Posterior vena cava (tissue), 2 donors: ENCODE results near the gene CCNK. TPM values are rescaled to one million over a fixed set of nuclear protein-coding genes. Genes with fewer than 3 reads are reported as not detected.
A peak's percentile ranks its signal among the peaks of the same experiment; 100 is the strongest.

Experiments used
- DNase-seq: peaks from one replicate; pipeline ENCODE4 v3.0.0-alpha.2; 2020; ENCODE audit warnings: low spot score
- intact Hi-C, 2 donors: fragments of 100-400 bp; cut with DNase I; formaldehyde crosslinking; loops; one replicate each; pipeline versions ENCODE4 v1.14.1 to v1.14.2; 2022 to 2023
- total RNA-seq, 2 donors: library from RNA; stranded (reverse); fragmentation: NEBNext Ultra II Directional; extraction: Animal tissue kit (Norgen Biotek cat#: 25700); gene quantifications; one replicate each; pipeline ENCODE4 v1.2.1, GENCODE V29; 2021
- donor health status: DM: yes; HTN: yes; CAD: no.
- donor health status: DM: yes; HTN: yes; CAD: no.

The CCNK gene
- total RNA-seq, 2 donors from 2014 or later = 34.3 to 35.3 TPM

DNA sequence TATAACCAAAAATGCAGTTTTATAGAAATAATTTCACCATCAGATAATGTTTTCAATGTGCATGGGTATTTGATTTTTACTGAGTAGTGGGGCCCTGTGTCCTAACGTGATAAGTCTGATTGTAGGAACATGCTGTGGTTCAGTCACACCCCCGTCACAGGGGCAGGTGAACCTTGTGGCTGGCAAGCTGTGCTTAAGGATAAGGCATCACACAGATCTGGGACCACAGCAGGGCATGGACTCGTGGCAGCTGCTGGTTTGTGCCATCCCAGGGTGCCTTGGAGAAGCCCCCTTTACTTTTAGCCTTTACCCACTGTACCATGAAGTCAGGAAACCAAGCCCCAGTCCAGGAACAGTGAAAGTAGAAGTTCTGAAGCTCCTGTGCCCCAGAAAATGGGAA is 16.7 kb downstream of the CCNK start:
- intact Hi-C loops = no loop called here
- no peak for DNase-seq

DNA sequence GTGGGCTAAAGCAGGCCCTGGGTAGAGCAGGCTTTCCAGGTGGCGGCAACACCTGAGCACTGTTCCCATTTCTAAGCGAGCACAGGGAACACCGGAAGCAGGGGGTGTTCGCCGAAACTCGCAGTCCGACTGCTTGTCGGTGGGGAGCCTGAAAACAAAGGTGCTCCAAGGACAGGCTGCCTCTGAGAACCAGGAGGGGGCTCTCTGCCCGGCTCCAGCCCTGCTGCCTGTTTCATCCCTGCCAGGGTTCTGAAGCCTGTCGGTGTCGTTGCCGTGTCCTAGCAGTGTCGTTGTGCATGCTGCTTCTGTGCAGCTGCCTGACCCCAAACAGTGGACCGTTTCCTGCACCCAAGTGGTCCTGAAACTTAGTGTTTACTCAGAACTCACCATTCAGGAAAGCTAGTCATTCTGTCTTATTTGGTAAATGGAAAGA is 21.8 kb downstream of the CCNK start:
- intact Hi-C loops = no loop called here
- DNase-seq = no peak

DNA sequence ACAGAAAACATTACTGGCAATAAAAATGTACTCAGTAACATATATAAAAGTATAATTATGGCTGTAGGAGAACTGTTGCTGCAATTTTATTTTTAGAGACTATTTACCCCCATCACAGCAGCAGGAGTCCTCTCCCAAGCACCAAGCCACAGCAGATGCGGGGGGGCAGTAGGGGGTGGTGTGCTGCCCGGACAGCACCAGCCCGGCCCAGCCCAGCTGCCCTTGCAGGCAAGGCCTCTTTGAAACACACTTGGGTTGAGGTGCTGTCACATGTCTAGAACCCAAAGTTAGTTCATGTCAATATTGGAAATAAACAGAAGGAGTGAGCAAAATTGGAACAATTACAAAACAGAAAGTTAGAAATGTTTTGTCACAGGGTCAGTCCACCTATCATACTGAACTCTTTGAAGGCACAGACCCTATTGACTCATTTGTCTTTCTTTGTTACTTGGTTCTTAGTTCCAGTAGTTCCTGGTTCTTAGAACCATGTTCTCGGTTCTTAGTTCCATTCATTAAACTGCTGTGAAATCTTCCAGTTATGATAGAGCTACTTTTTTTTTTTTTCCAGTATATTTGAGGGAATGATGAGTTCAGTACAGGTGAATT is 22.7 kb downstream of the CCNK start:
- intact Hi-C loops = no loop called here
- DNase-seq = peak; percentile 67

DNA sequence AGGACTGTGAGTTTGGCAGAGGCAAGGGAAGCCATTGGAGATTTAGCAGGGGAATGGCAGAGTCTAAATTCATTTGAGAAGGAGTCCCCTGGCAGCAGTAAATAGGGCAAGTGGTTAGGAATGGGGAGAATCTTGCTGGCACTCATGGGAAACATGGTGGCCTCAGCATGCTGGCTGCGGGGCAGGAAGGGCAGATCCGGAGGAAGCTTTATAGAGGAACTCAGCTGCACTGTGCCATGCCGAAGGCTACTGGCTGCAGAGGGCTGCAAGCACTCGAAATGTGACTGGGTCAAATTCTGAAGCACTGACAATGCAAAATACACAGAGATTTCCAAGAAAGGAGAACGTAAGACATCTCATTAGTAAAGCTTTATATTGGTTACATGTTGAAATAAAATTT is 23.9 kb downstream of the CCNK start:
- intact Hi-C loops = no loop called here
- no peak for DNase-seq

- DNase-seq = no peak
- intact Hi-C loops = no loop called here
Observed at GRCh38 chr14:99506276-99506675, 25.1 kb downstream of the CCNK start.

DNA sequence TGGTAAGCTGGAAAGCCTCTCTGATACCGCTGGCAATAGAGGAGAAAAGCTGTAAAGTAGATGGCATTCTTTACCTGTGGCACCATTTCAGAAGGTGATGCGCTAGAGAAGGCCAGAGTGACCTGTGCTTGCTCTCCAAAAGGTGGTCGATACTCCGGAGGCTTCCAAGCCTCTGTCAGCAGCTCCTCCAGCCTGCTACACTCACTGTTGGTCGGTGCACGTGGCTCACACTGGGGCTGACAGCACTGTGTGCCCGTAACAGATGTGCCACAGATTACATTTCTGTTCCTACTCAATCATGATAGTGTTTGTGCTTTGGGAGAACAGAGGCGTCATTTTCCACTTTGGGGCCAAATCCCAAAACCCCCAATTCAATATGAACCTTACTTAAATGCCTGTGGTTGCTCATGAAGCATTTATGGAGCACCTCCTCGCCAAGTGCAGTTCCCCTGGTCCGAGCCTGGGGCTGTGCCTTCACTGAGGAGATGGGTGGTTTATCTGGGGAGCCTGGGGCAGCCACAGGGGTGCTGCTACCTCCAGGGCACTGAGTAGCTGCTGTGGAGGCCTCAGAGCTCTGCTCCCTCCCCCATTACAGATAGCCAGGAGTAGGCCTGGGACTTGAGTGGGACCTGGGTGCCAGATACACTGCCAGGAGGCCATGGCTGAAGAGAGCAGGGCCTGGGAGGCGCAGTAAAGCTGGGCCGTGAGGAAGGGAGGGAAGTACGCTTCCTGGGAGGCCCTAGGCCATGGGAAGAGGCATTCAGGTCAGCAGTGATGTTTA is 26.8 kb downstream of the CCNK start:
- intact Hi-C loops = no loop called here
- DNase-seq = peak; percentile 51

GRCh38 chr14:99508896-99509629 is 27.9 kb downstream of the CCNK start:
- peak; percentile 58 for DNase-seq
- intact Hi-C loops = no loop called here

GRCh38 chr14:99509871-99510555 is 28.8 kb downstream of the CCNK start:
- peak; percentile 65 for DNase-seq
- intact Hi-C loops = loop anchor here in 1 of 2 donors (10.0 kb wide), 1 partner anchor 375 kb away; no protein-coding TSS in a partner anchor

DNA sequence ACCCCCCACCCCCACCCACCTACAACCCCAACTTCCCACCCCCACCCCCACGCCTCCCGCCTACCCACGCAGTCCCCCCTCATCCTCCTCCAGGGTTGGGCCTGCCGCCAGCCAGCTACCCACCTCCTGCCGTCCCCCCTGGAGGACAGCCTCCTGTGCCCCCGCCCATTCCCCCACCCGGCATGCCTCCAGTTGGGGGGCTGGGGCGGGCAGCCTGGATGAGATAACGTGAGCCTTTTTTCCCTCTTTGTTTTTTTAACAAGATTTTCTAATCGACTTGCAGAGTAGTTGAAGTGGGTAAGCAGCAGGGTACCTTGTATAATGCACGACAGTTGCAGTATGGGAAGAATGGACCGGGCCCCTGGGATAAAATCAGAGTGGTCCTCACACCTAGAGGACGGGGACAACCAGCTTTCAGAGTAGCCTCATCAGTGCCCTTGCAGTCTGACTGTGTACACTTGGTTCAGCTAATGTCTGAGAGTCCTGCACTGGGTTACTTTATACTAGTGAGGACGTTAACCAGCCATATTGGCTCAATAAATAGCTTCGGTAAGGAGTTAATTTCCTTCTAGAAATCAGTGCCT is 29.4 kb downstream of the CCNK start:
- peak; percentile 73 for DNase-seq
- intact Hi-C loops = loop anchor here in 1 of 2 donors (10.0 kb wide), 1 partner anchor 374 kb away; no protein-coding TSS in a partner anchor

DNA sequence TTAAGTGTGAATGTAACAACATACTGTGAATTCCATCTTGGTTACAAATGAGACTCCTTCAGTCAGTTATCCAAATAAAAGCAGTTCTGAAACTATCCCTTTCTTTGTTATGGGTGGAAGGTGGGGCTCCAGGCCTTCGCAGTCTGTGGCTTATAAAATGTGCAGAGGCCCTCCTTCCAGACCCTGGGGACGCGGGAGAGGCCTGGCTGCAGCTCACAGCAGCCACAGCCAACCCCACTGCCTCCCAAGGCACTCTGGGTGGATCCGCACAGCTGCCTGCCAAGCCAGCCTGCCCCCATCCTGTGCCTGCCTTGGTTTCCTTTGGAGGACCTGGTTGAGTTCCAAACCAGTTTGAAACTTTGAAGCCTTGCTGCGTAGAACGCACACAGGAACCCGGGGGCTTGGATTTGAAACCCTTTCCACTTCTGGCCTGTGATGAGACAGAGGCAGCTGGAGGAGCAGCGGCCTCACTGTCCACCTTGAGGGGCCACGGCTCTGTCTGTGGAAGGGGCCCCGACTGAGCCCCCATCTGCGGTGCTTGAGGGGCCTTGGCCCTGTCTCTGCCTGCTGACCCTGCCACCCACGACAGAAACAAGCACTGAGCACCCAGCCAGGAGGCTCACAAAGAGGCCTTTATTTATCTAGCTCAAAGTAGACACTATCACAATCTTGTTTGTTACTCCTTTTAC is 30.4 kb downstream of the CCNK start:
- DNase-seq = peak; percentile 83
- intact Hi-C loops = loop anchor here in 1 of 2 donors (10.0 kb wide), 1 partner anchor 373 kb away; no protein-coding TSS in a partner anchor

DNA sequence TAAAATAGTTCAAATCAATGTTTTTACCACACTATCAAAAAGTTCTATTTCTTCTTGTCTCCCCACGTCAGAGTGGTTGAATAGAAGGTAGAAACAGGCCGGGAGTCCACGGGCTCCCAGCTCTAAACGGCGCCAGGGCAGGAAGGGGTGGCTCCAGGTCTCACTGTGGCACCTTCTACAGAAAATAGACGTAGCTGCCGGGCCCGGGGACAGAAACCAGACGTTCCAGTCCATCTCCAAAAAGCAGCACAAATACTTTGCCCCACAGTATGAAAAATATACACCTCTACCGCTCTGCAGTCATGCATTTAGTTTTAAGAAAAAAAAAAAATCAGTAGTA is 30.9 kb downstream of the CCNK start:
- intact Hi-C loops = loop anchor here in 1 of 2 donors (10.0 kb wide), 1 partner anchor 373 kb away; no protein-coding TSS in a partner anchor
- no peak for DNase-seq

DNA sequence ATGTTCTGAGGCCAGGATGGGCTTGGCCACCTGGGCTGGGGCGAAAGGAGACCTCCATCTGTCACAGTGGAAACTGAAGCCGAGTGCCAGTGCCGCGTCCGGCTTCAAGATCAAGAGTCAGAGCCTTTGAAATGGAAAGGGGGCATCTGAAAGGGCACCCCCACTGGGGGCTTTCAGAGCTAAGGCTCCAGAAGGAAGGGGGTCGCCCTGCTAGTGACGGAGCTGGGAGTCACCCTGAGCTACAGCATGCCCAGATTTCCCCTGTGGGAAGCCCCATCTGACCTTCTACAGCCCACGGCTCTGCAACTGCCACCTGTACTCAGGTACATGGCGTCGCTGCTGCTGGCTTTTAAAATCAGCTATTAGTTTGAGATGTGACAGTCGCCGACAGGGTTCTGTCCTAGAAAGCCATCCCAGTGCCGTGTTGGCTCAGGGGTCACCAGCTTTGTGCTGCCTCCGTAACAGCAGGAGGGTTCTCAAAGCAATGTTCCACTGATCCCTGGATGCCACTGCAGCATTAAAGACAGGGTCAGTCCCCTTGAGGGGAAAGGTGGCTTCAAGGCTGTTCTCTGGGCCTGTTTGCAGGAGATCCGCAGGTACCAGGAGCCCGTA is 31.5 kb downstream of the CCNK start:
- intact Hi-C loops = loop anchor here in 1 of 2 donors (10.0 kb wide), 1 partner anchor 372 kb away; no protein-coding TSS in a partner anchor
- peak; percentile 60 for DNase-seq

GRCh38 chr14:99513183-99513694 is 32.0 kb downstream of the CCNK start:
- intact Hi-C loops = loop anchor here in 1 of 2 donors (10.0 kb wide), 1 partner anchor 372 kb away; no protein-coding TSS in a partner anchor
- DNase-seq = peak; percentile 69

GRCh38 chr14:99513946-99514551 is 32.8 kb downstream of the CCNK start:
- peak; percentile 76 for DNase-seq
- intact Hi-C loops = loop anchor here in 1 of 2 donors (10.0 kb wide), 1 partner anchor 371 kb away; no protein-coding TSS in a partner anchor

- intact Hi-C loops = loop anchor here in 1 of 2 donors (10.0 kb wide), 1 partner anchor 370 kb away; no protein-coding TSS in a partner anchor
- peak; percentile 77 for DNase-seq
Observed at GRCh38 chr14:99514552-99515300, 33.5 kb downstream of the CCNK start.
